HEK293 (cell line): ENCODE measurements around the gene FTCD.

Experiments used
- CTCF ChIA-PET: fragments of 350-600 bp; formaldehyde crosslinking; extraction: SDS; loops from one replicate; lab custom pipeline; 2021; ENCODE audit warnings: antibody characterized with exemption; lab: Yijun Ruan, JAX
- POLR2A ChIA-PET: fragments of 300-600 bp; formaldehyde crosslinking; extraction: SDS; loops from one replicate; lab custom pipeline; 2020; ENCODE audit warnings: antibody characterized with exemption, inconsistent platforms; lab: Yijun Ruan, JAX
- H3K27ac ChIP-seq: fragments of 200-500 bp; sonication (Bioruptor generic); 2 replicates; pipeline ENCODE4 v1.5.1; 2014; ENCODE audit warnings: low read depth, low read length, control low read depth, inconsistent platforms; ENCODE audit errors: extremely low read depth
- H3K36me3 ChIP-seq, 2 experiments: fragments of 200-500 bp in 1 of 2; sonication (Bioruptor generic) in 1 of 2; 1 replicate in 1 of 2; 2 replicates in 1 of 2; pipeline ENCODE4 v1.5.1; 2014 to 2017; ENCODE audit warnings: inconsistent platforms in 2 of 2, low read length in 2 of 2; ENCODE audit not compliant: control insufficient read depth in 2 of 2, insufficient read depth in 1 of 2
- H3K4me1 ChIP-seq: fragments of 200-500 bp; sonication (Bioruptor generic); 2 replicates; pipeline ENCODE4 v1.5.1; 2014; ENCODE audit warnings: mild to moderate bottlenecking, low read length, inconsistent platforms; ENCODE audit not compliant: control insufficient read depth, insufficient read depth
- H3K4me3 ChIP-seq: 2 replicates; pipeline ENCODE4 v1.5.1; 2011; ENCODE audit warnings: low read depth, mild to moderate bottlenecking, control low read depth, low read length, moderate library complexity
- H3K9me3 ChIP-seq: fragments of 200-500 bp; sonication (Bioruptor generic); 2 replicates; pipeline ENCODE4 v1.5.1; 2014; ENCODE audit warnings: low read depth, low read length, inconsistent platforms; ENCODE audit not compliant: control insufficient read depth, insufficient read depth
- BCL11A ChIP-seq: fragments of 450-650 bp; formaldehyde crosslinking; IDR thresholded peaks from 2 replicates; pipeline ENCODE4 v1.5.1; 2016; ENCODE audit warnings: low read depth, missing biosample characterization, missing genetic modification characterization
- GLIS1 ChIP-seq: fragments of 450-650 bp; formaldehyde crosslinking; IDR thresholded peaks from 2 replicates; pipeline ENCODE4 v1.5.1; 2016; ENCODE audit warnings: missing biosample characterization, missing genetic modification characterization
- HOXA7 ChIP-seq: sonication (generic); formaldehyde crosslinking; IDR thresholded peaks from 2 replicates; pipeline ENCODE4 v1.8.1; 2022; ENCODE audit warnings: missing genetic modification reagents, borderline replicate concordance
- KLF10 ChIP-seq: fragments of 450-650 bp; IDR thresholded peaks from 2 replicates; pipeline ENCODE4 v1.5.1; 2018; ENCODE audit warnings: missing biosample characterization, mild to moderate bottlenecking, missing genetic modification characterization
- SCRT2 ChIP-seq: fragments of 450-650 bp; formaldehyde crosslinking; IDR thresholded peaks from 2 replicates; pipeline ENCODE4 v1.5.1; 2016; ENCODE audit warnings: missing biosample characterization, missing genetic modification characterization
- TRIM28 ChIP-seq: IDR thresholded peaks from 2 replicates; pipeline ENCODE4 v1.6.1; 2011; ENCODE audit warnings: low read length, control low read depth, borderline replicate concordance
- ZIC2 ChIP-seq: fragments of 450-650 bp; formaldehyde crosslinking; IDR thresholded peaks from 2 replicates; pipeline ENCODE4 v1.5.1; 2016; ENCODE audit warnings: missing biosample characterization, missing genetic modification characterization
- ZNF10 ChIP-seq: fragments of 450-650 bp; formaldehyde crosslinking; IDR thresholded peaks from 2 replicates; pipeline ENCODE4 v1.5.1; 2017; ENCODE audit warnings: missing biosample characterization, missing genetic modification characterization
- ZNF121 ChIP-seq: fragments of 450-650 bp; formaldehyde crosslinking; IDR thresholded peaks from 2 replicates; pipeline ENCODE4 v1.5.1; 2016; ENCODE audit warnings: missing biosample characterization, missing genetic modification characterization
- ZNF146 ChIP-seq: fragments of 450-650 bp; formaldehyde crosslinking; IDR thresholded peaks from 2 replicates; pipeline ENCODE4 v1.5.1; 2016; ENCODE audit warnings: missing biosample characterization, missing genetic modification characterization
- ZNF16 ChIP-seq: fragments of 450-650 bp; formaldehyde crosslinking; IDR thresholded peaks from 2 replicates; pipeline ENCODE4 v1.5.1; 2016; ENCODE audit warnings: low read depth, missing biosample characterization, missing genetic modification characterization
- ZNF184 ChIP-seq: fragments of 450-650 bp; IDR thresholded peaks from 2 replicates; pipeline ENCODE4 v1.5.1; 2018; ENCODE audit warnings: missing biosample characterization, mild to moderate bottlenecking, missing genetic modification characterization
- ZNF23 ChIP-seq: fragments of 450-650 bp; formaldehyde crosslinking; IDR thresholded peaks from 2 replicates; pipeline ENCODE4 v1.5.1; 2016; ENCODE audit warnings: missing biosample characterization, missing genetic modification characterization, borderline replicate concordance
- ZNF292 ChIP-seq: fragments of 450-650 bp; formaldehyde crosslinking; IDR thresholded peaks from 2 replicates; pipeline ENCODE4 v1.5.1; 2016; ENCODE audit warnings: low read depth, missing biosample characterization, missing genetic modification characterization, borderline replicate concordance
- ZNF350 ChIP-seq: fragments of 450-650 bp; formaldehyde crosslinking; IDR thresholded peaks from 2 replicates; pipeline ENCODE4 v1.5.0; 2017; ENCODE audit warnings: missing biosample characterization, mild to moderate bottlenecking, missing genetic modification characterization
- ZNF366 ChIP-seq: fragments of 450-650 bp; formaldehyde crosslinking; conservative IDR thresholded peaks from 2 replicates; pipeline ENCODE4 v1.5.1; 2016; ENCODE audit warnings: missing biosample characterization, missing genetic modification characterization
- ZNF391 ChIP-seq: fragments of 450-650 bp; formaldehyde crosslinking; IDR thresholded peaks from 2 replicates; pipeline ENCODE4 v1.5.1; 2016; ENCODE audit warnings: low read depth, missing biosample characterization, missing genetic modification characterization, borderline replicate concordance
- ZNF623 ChIP-seq: fragments of 450-650 bp; formaldehyde crosslinking; IDR thresholded peaks from 2 replicates; pipeline ENCODE4 v1.5.1; 2016; ENCODE audit warnings: missing biosample characterization, missing genetic modification characterization
- ZNF768 ChIP-seq: fragments of 450-650 bp; formaldehyde crosslinking; IDR thresholded peaks from 2 replicates; pipeline ENCODE4 v1.5.1; 2018; ENCODE audit warnings: missing biosample characterization, mild to moderate bottlenecking, missing genetic modification characterization
- ZNF785 ChIP-seq: fragments of 450-650 bp; formaldehyde crosslinking; IDR thresholded peaks from 2 replicates; pipeline ENCODE4 v1.5.1; 2016; ENCODE audit warnings: missing biosample characterization, missing genetic modification characterization
- ZNF792 ChIP-seq: fragments of 450-650 bp; formaldehyde crosslinking; IDR thresholded peaks from 2 replicates; pipeline ENCODE4 v1.5.1; 2016; ENCODE audit warnings: missing biosample characterization, missing genetic modification characterization
- TF ChIP-seq, protein P1 (sequence below): fragments of 450-650 bp; formaldehyde crosslinking; IDR thresholded peaks from 2 replicates; pipeline ENCODE4 v1.5.1; 2016; ENCODE audit warnings: missing biosample characterization, missing genetic modification characterization
- TF ChIP-seq, protein P2 (sequence below): fragments of 450-650 bp; formaldehyde crosslinking; IDR thresholded peaks from 2 replicates; pipeline ENCODE4 v1.5.1; 2016; ENCODE audit warnings: missing biosample characterization, missing genetic modification characterization

Gene FTCD

DNA sequence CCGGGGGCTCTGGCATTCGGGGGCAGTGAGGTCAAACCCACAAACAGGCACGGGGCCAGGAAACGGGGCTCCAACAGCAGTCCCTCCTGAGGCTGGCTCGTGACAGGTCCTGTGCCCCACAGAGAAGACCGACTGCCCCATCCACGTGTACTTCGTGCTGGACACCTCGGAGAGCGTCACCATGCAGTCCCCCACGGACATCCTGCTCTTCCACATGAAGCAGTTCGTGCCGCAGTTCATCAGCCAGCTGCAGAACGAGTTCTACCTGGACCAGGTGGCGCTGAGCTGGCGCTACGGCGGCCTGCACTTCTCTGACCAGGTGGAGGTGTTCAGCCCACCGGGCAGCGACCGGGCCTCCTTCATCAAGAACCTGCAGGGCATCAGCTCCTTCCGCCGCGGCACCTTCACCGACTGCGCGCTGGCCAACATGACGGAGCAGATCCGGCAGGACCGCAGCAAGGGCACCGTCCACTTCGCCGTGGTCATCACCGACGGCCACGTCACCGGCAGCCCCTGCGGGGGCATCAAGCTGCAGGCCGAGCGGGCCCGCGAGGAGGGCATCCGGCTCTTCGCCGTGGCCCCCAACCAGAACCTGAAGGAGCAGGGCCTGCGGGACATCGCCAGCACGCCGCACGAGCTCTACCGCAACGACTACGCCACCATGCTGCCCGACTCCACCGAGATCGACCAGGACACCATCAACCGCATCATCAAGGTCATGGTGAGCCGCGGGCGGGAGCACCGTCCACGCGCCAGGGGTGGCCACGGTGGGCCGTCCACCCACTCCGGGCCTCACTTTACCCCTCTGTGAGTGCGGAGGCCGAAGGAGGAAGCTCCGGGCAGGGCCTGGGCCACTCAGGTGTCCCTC is 43.3 kb downstream of the FTCD start:
- H3K4me1 ChIP-seq, result no peaks in the 10 kb centered on the region
- ChIA-PET POLR2A (no interaction called here), CTCF (no interaction called here)
- H3K36me3 ChIP-seq, result peaks cover 0 to 50% of the 10 kb centered on the region in 2 experiments
- TF ChIP-seq ZNF792 (no peak), KLF10 (tag by site-specific recombination) (no peak), BCL11A (tag by site-specific recombination) (no peak), HOXA7 (no peak), ZNF350 (tag by site-specific recombination) (no peak), ZNF623 (tag by site-specific recombination) (no peak), ZNF146 (tag by site-specific recombination) (no peak), ZNF184 (tag by site-specific recombination) (no peak), ZNF768 (no peak), ZNF16 (tag by site-specific recombination) (no peak), ZNF391 (tag by site-specific recombination) (no peak), ZNF366 (no peak), ZNF10 (tag by site-specific recombination) (no peak)
- TF ChIP-seq, protein P1, sequence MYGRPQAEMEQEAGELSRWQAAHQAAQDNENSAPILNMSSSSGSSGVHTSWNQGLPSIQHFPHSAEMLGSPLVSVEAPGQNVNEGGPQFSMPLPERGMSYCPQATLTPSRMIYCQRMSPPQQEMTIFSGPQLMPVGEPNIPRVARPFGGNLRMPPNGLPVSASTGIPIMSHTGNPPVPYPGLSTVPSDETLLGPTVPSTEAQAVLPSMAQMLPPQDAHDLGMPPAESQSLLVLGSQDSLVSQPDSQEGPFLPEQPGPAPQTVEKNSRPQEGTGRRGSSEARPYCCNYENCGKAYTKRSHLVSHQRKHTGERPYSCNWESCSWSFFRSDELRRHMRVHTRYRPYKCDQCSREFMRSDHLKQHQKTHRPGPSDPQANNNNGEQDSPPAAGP (tag by site-specific recombination), result no peak
- TF ChIP-seq, protein P2, sequence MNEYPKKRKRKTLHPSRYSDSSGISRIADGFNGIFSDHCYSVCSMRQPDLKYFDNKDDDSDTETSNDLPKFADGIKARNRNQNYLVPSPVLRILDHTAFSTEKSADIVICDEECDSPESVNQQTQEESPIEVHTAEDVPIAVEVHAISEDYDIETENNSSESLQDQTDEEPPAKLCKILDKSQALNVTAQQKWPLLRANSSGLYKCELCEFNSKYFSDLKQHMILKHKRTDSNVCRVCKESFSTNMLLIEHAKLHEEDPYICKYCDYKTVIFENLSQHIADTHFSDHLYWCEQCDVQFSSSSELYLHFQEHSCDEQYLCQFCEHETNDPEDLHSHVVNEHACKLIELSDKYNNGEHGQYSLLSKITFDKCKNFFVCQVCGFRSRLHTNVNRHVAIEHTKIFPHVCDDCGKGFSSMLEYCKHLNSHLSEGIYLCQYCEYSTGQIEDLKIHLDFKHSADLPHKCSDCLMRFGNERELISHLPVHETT (tag by site-specific recombination), result no peak
- no peak overlapping the region for H3K4me3 ChIP-seq
- no peak overlapping the region for H3K27ac ChIP-seq
- no peaks in the 10 kb centered on the region for H3K9me3 ChIP-seq

DNA sequence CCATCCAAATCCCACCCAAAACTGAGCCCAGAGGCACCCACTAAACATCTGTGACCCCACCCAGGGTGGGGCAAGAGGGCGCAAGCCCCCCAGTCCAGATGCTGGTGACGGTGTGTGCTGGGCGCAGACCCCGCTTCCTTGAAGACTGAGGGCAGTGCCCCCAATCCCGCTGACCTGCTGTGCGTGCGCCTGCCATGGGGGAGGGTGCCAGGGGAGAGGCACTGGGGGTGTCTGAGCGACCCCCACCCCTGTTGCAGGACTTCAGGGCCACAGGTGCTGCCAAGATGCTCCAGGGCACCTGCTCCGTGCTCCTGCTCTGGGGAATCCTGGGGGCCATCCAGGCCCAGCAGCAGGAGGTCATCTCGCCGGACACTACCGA is 44.2 kb downstream of the FTCD start:
- POLR2A ChIA-PET, result no interaction called here
- no peak overlapping the region for H3K27ac ChIP-seq
- peaks cover 0 to 41% of the 10 kb centered on the region in 2 experiments for H3K36me3 ChIP-seq
- no peaks in the 10 kb centered on the region for H3K4me1 ChIP-seq
- no peaks in the 10 kb centered on the region for H3K9me3 ChIP-seq
- H3K4me3 ChIP-seq, result no peak overlapping the region
- TF ChIP-seq ZNF792 (no peak), ZNF121 (tag by site-specific recombination) (no peak), SCRT2 (tag by site-specific recombination) (no peak), ZNF350 (tag by site-specific recombination) (no peak), TRIM28 (no peak), ZNF785 (tag by site-specific recombination) (no peak), ZNF23 (tag by site-specific recombination) (no peak)
- TF ChIP-seq, all 188 proteins: peak for 0
- CTCF ChIA-PET, result no interaction called here

DNA sequence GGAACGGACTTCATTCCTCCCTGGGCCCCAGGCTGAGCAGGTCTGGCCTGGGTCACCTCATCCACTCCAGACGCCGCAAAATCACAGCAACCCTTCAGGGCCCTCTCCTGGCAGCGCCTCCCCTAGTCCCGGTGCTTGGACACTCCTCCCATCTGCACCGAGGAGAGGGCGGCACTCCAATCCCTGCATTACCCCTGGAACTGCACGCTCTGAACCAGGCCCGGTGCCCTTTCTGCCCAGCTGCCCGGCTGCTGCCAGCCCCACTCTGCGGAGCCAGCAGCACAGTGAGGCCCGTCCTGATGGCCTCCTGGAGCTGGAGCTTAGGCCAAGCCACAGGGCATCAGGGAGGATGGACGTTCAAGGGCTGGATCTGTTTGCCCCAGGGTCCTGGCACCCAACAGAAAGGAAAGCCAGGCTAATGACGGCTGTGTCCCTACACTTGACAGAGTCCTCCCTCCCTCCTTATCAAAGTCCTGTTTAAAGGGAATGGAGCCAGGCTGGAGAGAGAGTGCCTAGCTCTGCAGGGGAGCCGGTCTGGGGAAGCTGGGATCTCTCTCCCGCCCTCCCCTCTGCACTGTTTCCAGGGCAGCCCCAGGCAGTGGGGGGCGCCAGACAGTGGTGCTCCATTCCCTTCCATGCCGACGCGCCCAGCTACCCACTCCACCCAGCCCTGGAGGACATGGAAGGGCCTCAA is 44.7 kb downstream of the FTCD start:
- POLR2A ChIA-PET, result no interaction called here
- H3K4me1 ChIP-seq, result no peaks in the 10 kb centered on the region
- CTCF ChIA-PET, result no interaction called here
- no peaks in the 10 kb centered on the region for H3K9me3 ChIP-seq
- H3K36me3 ChIP-seq, result peaks cover 0 to 35% of the 10 kb centered on the region in 2 experiments
- H3K4me3 ChIP-seq, result no peak overlapping the region
- TF ChIP-seq ZNF292 (no peak), GLIS1 (tag by site-specific recombination) (0 out of 2 replicates have a peak, but pooled peaks have one; percentile 29), ZIC2 (tag by site-specific recombination) (0 out of 2 replicates have a peak, but pooled peaks have one; percentile 19)
- no peak overlapping the region for H3K27ac ChIP-seq
